GM19025 (cell line): ENCODE measurements around the gene SLC25A38.

ENCODE experiments used
- ATAC-seq: cut with Tn5 transposase; IDR thresholded peaks from one replicate; pipeline ENCODE4 v1.9.1; 2021; ENCODE audit warnings: mild to moderate bottlenecking, low read depth, moderate library complexity; ENCODE audit not compliant: unreplicated experiment

Gene SLC25A38

DNA sequence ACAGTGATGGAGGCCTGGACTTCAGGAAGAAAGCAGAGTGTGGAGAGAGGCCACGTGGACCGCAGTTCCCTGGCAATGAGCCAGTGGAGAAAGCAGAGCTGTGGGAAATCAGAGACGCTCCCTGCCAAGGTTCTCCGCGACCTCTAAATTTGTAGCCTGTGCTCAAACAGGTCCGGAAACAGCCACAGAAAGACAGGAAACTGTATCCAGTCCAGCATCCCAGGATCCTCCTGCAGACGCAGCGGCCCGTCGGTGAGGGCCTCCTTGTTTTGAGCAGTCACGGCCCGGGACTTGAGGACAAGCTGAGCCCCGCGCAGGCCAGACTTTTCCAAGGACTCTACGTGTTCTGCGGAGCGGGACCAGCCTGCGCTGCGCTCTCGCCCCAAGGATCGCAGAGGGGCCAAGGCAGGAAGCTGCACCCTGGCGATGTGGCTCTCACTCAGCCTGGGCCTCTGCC, 45.6 kb downstream of the SLC25A38 start:
- no peak for ATAC-seq

DNA sequence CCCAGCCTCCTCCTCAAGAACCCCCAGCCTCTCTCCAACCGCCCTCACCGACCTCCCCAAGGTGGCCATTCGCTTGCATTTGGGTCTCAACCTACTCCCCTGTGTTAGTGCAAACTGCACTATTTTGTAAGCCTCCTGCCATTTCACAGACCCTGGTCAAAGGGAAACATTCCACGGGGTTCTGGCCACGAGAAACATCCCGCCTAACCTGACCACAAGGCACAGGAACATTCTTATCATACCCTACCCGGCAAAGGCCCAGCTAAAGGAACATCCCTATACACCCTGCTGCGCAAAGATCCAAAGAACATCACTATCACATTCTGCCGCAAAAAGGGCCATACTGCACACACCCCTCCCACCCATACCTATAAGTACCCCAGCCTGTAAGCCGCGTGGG, 46.3 kb downstream of the SLC25A38 start:
- no peak for ATAC-seq

DNA sequence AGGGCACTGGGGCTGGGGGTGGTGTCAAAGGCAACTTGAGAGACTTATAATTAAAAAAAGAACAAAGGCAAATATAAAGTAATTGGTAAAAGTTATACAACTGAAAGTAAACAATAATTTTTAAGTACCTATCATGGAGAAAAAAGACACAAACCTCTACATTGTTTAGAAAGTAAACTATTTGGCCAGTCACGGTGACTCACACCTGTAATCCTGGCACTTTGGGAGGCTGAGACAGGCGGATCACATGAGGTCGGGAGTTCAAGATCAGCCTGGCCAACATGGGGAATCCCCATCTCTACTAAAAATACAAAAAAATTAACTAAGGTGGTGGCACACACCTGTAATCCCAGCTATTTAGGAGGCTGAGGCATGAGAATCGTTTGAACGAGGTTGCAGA, 49.2 kb downstream of the SLC25A38 start:
- no peak for ATAC-seq

DNA sequence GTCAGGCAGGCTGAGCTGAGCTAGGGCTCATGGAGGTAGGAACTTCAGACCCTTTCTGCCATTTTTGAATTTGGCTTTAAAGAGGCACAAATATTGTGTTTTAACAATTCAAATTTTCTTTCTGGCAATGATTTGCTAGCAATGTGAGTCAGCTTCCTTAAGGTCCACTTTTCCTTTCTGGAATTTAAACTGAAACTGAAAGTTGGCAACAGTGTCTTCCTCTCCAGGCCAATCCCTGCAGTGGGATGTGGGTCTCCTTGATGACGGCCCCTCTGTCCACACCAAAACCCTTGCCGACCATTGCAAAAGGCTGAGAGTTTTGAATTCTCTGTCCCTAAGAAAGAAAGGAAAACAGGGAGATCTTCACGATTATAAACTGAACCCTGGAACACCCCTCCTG, 50.5 kb downstream of the SLC25A38 start:
- ATAC-seq, result no peak

DNA sequence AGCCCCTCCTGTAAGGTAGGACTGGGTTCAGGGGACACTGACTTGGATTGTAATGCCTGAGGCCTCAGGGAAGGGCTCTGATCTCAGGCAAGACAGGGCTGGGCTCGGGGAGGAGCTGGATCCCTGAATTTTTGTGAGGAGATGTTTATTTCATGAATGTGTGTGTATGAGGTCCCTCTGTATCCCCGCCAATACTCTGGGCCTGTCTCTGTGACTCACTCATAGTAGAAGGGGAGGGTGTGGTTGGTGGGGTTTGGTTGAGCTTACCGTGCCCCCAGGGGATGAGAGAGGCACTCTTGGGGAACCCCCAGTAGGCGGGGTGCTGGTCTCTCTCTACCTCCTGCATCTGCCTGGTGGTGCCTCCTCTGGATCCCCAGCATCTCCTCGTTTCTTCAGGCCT, 51.4 kb downstream of the SLC25A38 start:
- ATAC-seq, result peak; percentile 80

DNA sequence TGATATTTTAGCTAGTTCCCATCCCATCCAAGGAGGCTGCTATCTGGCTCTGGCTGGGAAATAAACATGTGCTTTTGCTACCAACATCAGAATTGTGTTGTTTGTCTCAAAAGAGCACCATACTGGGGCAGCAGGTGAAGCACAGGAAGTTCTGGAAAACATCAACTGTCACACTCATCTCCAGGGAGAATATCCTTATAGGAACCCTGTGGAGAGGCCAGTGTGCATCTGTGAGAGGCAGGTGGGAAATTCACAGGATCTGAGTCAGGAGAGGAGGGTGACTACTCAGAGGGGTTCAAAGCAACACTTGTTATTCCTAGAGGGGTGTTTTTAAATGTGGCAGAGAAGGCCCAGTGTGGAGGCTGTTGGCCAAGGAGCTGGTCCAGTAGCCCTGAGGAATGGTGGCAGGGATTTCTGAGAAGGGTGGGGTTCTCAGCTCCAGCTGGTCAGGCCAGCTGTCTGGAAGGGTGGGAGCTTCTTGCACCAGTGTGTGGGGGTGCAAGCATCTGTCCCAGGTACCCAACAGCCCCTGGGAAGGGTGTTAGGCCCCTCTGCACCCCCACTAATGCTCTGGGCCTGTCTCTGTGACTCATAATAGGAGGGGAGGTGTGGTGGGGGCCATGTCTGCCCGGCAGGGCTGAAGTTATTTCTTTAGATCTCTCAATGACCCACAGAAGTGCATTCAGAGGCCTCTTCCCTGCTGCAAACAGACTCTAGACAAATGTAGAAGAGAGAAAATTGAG, 52.0 kb downstream of the SLC25A38 start:
- ATAC-seq, result no peak

DNA sequence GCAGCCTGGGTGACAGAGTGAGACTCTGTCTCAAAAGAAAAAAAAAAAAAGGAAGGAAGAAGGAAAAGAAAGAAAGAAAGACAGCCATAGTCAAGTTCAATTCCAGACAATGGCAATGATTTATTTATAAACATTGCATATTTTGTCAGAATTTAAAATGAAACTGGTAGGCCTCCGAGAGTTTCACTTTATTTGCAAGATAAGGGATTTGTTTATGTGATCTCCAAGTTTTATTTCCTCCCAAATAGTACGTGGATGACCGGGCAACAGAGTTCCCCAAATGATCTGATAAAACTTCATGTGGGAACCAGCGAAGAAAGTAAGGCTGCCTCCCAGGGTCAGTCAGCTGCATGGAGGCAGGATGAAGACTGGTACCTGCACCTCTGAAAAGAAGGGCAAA, 55.7 kb downstream of the SLC25A38 start:
- ATAC-seq, result no peak

DNA sequence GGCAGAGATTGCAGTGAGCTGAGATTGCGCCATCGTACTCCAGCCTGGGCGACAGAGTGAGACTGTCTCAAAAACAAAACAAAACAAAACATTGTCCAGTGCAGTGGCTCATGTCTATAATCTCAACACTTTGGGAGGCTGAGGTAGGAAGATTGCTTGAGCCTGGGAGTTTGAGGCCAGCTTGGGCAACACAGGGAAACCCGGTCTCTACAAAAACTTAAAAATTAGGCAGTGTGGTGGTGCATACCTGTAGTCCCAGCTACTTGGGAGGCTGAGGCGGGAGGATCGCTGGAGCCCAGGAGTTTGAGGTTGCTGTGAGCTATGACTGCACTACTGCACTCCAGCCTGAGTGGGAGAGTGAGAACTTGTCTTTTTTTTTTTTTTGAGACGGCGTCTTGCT, 57.1 kb downstream of the SLC25A38 start:
- no peak for ATAC-seq

DNA sequence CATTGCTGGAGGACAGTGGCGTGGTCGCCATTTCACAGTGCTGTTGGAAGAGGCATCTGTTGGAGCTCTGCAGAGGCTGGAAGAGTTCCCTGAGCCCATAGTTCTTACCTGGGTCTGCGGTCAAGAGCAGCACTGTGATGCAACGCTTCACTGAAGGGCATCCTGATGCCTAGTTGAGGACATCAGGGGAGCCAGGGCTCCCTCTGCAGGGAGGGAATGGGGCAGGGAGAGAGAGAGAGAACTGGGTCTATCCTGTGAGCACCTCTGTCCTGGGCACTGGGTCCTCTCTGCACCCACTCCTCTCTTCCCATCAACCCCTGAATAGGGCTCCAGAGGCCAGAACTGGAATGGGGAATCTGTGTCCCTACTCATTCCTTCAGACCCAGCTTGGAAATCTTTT, 60.4 kb downstream of the SLC25A38 start:
- ATAC-seq, result no peak

DNA sequence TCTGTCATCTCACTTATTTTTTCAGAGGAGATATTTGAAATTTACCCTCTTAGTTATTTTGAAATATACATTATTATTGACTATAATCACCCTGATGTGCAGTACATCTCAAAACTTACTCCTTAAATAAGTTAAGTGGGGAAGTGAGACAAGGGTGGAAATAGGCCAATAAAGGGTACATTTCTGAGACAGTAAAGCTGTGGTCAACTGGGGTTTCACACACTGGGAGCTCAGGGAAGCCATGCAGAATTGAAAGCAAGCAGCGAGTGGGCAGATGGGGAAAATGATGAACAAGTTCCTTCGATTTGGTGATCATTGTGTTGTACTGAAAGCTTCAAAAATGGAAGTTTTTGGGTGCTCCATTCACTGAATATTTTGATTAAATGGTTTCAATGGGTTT, 62.8 kb downstream of the SLC25A38 start:
- ATAC-seq, result no peak

DNA sequence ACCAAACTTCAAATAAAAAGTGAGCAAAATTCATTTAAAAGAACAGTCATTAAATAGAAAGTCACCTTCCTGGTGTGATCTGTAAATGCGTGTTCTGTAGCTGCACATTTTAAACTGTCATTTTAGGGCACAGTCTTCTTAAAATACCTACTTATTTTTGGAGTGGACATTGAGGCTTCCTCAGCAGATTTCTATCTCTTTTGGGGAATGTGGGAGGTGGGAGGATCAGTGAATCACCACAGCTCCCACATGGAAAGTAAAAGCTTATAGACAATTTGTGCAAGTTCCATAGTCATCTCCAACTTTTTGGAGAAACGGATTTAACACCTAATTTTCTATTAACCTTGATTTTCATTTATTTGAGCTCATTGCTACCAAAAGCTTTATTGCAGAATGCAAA, 63.3 kb downstream of the SLC25A38 start:
- ATAC-seq, result no peak
